ENCODE measurements around the gene INMT. TPM values are rescaled to one million over a fixed set of nuclear protein-coding genes. Genes with fewer than 3 reads are reported as not detected.

The INMT gene
- total RNA-seq, 3 donors from 2014 or later, result 1.6 to 7.5 (median 7.2) TPM

DNA sequence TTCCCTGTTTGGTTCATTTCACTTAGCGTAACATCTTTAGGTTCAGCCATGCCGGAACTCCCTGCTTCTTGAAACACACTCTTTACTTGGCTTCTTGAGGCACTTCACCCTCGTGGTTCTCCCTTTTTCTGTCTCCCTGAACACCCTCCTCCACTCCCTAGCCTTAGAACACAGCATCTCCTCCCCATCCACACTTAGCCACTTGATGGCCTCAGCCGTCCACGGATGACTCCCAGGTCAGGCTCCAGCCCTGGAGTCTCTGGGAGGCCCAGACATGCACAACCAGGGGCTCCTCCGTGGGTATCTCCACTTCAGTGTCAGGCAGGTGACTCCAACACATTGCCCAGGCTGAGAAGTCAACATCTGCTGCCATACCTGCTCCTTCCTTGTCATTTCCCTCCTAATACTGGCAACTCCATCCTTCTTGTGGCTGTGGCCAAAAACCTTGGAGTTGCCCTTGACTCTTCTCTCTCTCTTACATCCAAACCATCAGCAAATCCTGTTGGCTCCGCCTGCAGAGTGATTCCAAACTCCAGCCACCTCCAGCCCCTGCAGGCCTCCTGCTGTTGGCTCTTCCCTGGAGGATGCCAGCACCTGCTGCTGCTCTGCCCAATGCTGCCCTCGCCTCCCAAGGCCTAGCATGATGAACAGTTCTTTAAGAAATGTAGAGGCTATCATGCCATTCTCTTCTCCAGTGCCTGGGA, 8.4 kb upstream of the INMT start:
- ATAC-seq (peak; percentile 19), DNase-seq (no peak)
- Histone ChIP-seq H3K4me1 (ENCODE audit: low read depth) (no peaks in the 10 kb centered on the region), H3K9me3 (no peaks in the 10 kb centered on the region), H3K36me3 (ENCODE audit: low read depth) (no peaks in the 10 kb centered on the region), H3K4me3 (no peak overlapping the region)
- TF ChIP-seq CTCF (IDR thresholded peaks at IDR 0.05), result no peak
- intact Hi-C loops (cut with DNase I, micrococcal nuclease), result no loop called here

- ATAC-seq (no peak), DNase-seq (no peak)
- no peaks in the 10 kb centered on the region for H3K4me1 ChIP-seq (ENCODE audit: low read depth)
- intact Hi-C loops (cut with DNase I, micrococcal nuclease), result no loop called here
- H3K36me3 ChIP-seq (ENCODE audit: low read depth), result no peaks in the 10 kb centered on the region
- no peaks in the 10 kb centered on the region for H3K9me3 ChIP-seq
- TF ChIP-seq CTCF (IDR thresholded peaks at IDR 0.05), result no peak
- H3K4me3 ChIP-seq, result no peak overlapping the region
Measured at GRCh38 chr7:30744075-30744417, 7.9 kb upstream of the INMT start.

- ATAC-seq, result no peak
Measured at GRCh38 chr7:30745261-30745941, 6.5 kb upstream of the INMT start.

DNA sequence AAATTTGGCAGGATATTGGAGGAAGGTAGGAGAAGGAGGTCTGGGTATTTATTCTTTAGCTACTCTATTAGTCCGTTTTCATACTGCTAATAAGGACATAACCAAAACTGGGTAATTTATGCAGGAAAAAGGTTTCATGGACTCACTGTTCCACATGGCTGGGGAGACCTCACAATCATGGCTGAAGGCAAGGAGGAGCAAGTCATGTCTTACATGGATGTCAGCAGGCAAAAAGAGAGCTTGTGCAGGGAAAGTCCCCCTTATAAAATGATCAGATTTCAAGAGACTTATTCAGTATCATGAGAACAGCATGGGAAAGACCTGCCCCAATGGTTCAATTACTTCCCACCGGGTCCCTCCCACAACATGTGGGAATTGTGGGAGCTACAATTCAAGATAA, 1.9 kb upstream of the INMT start:
- Histone ChIP-seq H3K4me3 (no peak overlapping the region), H3K9me3 (no peaks in the 10 kb centered on the region), H3K4me1 (ENCODE audit: low read depth) (peaks cover 17% of the 10 kb centered on the region), H3K36me3 (ENCODE audit: low read depth) (no peaks in the 10 kb centered on the region)
- no peak for DNase-seq
- intact Hi-C loops (cut with DNase I, micrococcal nuclease), result no loop called here
- TF ChIP-seq CTCF (IDR thresholded peaks at IDR 0.05), result no peak
- no peak for ATAC-seq

More at GRCh38 chr7:30745261-30745941, 6.5 kb upstream of the INMT start:
- intact Hi-C loops (cut with DNase I, micrococcal nuclease), result no loop called here
- no peaks in the 10 kb centered on the region for H3K36me3 ChIP-seq (ENCODE audit: low read depth)
- H3K4me1 ChIP-seq (ENCODE audit: low read depth), result no peaks in the 10 kb centered on the region
- TF ChIP-seq CTCF (IDR thresholded peaks at IDR 0.05), result no peak
- DNase-seq, result no peak
- no peak overlapping the region for H3K4me3 ChIP-seq
- no peaks in the 10 kb centered on the region for H3K9me3 ChIP-seq

DNA sequence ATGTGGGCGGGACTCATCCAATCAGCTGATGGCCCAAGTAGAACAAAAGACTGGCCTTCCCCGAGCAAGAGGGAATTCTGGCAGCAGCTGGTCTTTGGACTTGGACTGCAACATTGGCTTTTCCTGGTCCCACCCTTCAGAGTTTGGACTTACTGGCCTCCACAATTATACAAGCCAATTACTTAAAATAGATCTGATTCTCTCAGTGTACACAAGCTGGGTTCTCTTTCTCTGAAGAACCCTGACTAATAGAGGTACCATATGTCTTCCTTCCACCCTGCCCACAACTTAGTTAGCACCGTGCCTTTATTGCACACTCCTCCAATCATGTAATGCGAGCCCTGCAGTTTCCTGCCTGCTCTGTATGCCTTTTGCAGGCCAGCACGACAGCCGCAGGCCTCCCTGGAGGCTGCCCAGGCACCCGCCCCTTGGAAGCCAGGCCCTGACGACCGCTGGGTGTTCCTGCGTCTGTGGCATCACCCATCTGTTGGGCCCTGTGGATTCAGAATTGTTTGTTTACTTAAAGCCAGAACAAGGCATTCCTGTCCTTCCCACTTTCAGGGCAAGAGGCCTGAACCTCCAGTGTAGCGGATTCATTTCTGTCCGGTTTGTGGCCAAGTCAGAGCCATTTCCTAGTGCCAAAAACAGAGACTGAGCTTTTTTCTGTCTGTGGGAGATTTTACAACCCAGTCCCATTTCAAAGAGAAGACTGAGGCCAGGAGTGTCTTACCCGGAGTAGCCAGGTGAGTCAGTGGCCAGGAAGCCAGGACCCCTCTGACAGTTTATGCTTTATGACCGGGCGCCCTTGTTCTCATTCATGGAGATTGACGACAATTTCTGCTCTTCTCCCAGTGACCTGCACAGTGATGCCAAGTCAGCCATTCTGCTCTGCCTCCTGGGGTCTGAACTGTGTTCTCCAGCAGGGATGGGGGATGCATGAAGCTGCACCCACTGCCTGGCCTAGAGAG, 968 bp upstream of the INMT start:
- peak; percentile 87 for ATAC-seq
- no peaks in the 10 kb centered on the region for H3K36me3 ChIP-seq (ENCODE audit: low read depth)
- intact Hi-C loops (cut with DNase I, micrococcal nuclease), result no loop called here
- H3K4me1 ChIP-seq (ENCODE audit: low read depth), result peaks cover 17% of the 10 kb centered on the region
- peak; percentile 67 to 86 (median 76) for DNase-seq
- no peak for TF ChIP-seq CTCF (IDR thresholded peaks at IDR 0.05)
- no peaks in the 10 kb centered on the region for H3K9me3 ChIP-seq
- H3K4me3 ChIP-seq, result no peak overlapping the region
